Measurements from ENCODE around the gene CDH3.
"Not testable (repeated sequence)": the region's sequence is repeated elsewhere in the genome, so short reads cannot be mapped to it uniquely, and the experiment has no call there.

The CDH3 gene

DNA sequence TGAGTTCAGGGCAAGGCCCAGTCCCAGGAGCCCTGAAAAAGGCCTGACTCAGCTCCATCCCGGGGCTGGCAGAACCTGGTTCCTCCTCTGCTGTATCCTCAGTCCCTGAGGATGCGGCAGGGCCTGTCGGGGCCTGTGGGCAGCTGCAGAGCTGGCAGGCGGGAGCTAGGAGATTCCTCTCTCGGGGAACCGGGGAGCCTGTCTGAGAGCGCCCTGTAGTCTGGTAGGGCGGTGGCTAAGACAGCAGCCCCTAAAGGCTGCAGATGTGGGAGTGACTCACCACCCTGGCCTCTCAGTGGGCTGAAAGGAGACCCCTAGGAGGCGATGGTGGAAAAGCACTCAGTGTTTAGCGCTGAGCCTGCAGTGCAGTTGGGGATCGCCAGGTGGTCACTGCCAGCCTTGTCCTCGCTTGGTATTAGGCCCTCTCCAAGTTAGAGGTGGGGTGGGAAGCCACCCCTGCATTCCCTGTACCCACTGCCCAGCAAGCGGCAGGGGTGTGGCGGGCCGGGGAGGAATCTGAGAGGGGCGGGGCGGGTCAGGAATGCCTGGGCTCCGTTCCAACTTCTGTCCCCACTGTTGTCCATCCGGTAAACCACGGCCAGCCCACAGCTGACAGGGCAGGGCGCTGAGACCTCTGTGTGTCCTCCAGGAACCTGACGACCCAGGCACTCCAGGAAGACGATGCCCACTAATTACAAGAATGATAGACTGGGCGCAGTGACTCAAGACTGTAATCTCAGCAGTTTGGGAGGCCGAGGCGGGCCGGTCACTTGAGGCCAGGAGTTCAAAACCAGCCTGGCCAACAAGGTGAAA is 62.4 kb downstream of the CDH3 start:
- H3K27ac ChIP-seq (ENCODE audit: low read depth, low read length), result no peak overlapping the region
- H3K4me1 ChIP-seq (ENCODE audit: insufficient read depth, low read length), result no peaks in the 10 kb centered on the region
- H3K36me3 ChIP-seq (ENCODE audit: insufficient read depth, low read length), result no peaks in the 10 kb centered on the region
- H3K27me3 ChIP-seq (ENCODE audit: control insufficient read depth in 1 of 2, insufficient read depth in 2 of 2, low read length in 2 of 2), result no peaks in the 10 kb centered on the region
- H3K4me3 ChIP-seq (ENCODE audit: low read depth in 1 of 2, low read length in 2 of 2), result no peak overlapping the region
- no peak overlapping the region for H3K9ac ChIP-seq (ENCODE audit: low read length)
- H3K9me3 ChIP-seq (ENCODE audit: low read length), result no peaks in the 10 kb centered on the region

DNA sequence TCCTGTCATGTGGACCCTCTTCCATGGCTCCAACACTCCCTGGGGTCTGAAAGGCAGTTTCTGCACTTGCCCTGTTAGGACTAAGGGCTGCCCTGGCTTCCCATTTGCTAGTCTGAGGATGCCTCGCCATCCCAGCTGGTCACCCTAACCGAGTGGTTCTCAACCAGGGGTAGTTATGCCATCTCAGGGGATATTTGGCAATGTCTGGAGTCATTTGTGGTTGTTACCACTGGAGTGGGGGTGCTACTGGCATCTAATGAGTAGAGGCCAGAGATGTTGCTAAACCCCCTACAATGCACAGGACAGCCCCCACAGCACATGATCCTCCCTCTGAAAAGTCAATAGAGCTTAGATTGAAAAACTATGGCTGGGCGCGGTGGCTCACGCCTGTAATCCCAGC is 65.1 kb downstream of the CDH3 start:
- no peaks in the 10 kb centered on the region for H3K36me3 ChIP-seq (ENCODE audit: insufficient read depth, low read length)
- no peaks in the 10 kb centered on the region for H3K27me3 ChIP-seq (ENCODE audit: control insufficient read depth in 1 of 2, insufficient read depth in 2 of 2, low read length in 2 of 2)
- H3K4me3 ChIP-seq (ENCODE audit: low read depth in 1 of 2, low read length in 2 of 2), result no peak overlapping the region
- no peak overlapping the region for H3K27ac ChIP-seq (ENCODE audit: low read depth, low read length)
- no peaks in the 10 kb centered on the region for H3K9me3 ChIP-seq (ENCODE audit: low read length)
- no peak overlapping the region for H3K9ac ChIP-seq (ENCODE audit: low read length)
- no peaks in the 10 kb centered on the region for H3K4me1 ChIP-seq (ENCODE audit: insufficient read depth, low read length)

DNA sequence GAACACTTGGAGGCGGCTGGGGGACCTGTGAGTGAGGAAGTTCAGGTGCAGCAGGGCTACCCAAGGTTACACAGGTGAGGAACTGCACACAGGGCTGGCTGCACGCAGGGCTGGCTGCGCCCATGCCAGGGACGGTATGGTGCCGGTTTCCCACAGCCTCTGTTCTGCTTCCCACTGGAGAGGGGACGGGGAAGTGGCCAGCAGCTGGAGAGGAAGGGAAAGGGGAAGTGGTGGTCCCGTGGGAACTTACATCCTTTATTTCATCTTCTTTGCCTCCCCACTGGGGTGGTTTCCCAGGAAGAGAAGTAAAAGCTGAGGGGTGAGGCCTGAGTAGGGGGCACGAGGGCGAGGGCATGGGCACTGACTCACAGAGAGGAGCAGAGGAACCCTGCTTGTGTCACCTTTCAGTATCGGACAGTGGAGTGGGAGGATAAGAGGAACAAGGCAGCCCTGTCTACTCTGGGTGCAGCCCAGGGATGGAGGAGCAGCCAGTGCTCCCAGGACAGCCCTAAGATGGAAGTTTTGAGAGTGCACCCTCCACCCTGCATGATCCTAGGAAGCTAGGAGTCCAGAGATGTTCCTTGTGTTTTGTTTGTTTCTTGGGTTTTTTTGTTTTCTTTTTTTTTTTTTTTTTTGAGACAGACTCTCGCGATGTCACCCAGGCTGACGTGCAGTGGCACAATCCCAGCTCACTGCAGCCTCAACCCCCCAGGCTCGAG is 66.5 kb downstream of the CDH3 start:
- H3K27me3 ChIP-seq (ENCODE audit: control insufficient read depth in 1 of 2, insufficient read depth in 2 of 2, low read length in 2 of 2), result no peaks in the 10 kb centered on the region
- H3K27ac ChIP-seq (ENCODE audit: low read depth, low read length), result no peak overlapping the region

DNA sequence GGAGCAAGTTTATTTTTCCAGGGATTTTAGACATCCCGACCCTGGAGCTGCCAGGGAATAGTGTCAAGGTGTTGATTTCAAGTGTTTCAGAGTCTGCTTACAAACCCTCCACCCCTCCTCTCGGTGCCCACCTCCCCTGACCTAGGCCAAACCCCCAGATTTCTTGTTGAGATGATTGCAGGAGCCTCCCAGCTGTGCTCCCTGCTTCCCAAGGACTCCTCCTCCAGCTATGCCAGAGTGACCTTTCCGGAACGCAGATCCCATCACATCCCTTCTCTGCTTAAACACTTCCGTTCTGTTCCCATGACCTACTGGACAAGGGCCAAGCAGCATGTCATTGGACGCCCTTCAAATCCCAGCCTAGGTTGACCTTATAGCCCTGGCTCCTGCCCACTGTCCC is 68.3 kb downstream of the CDH3 start:
- Histone ChIP-seq H3K27ac (ENCODE audit: low read depth, low read length) (no peak overlapping the region), H3K36me3 (ENCODE audit: insufficient read depth, low read length) (no peaks in the 10 kb centered on the region), H3K4me1 (ENCODE audit: insufficient read depth, low read length) (no peaks in the 10 kb centered on the region), H3K27me3 (ENCODE audit: control insufficient read depth in 1 of 2, insufficient read depth in 2 of 2, low read length in 2 of 2) (no peaks in the 10 kb centered on the region), H3K9ac (ENCODE audit: low read length) (no peak overlapping the region), H3K9me3 (ENCODE audit: low read length) (no peaks in the 10 kb centered on the region), H3K4me3 (ENCODE audit: low read depth in 1 of 2, low read length in 2 of 2) (no peak overlapping the region)

More for the DNA sequence above, 66.5 kb downstream of the CDH3 start:
- Histone ChIP-seq H3K4me3 (ENCODE audit: low read depth in 1 of 2, low read length in 2 of 2) (no peak overlapping the region), H3K9ac (ENCODE audit: low read length) (no peak overlapping the region), H3K4me1 (ENCODE audit: insufficient read depth, low read length) (no peaks in the 10 kb centered on the region), H3K36me3 (ENCODE audit: insufficient read depth, low read length) (no peaks in the 10 kb centered on the region), H3K9me3 (ENCODE audit: low read length) (no peaks in the 10 kb centered on the region)

DNA sequence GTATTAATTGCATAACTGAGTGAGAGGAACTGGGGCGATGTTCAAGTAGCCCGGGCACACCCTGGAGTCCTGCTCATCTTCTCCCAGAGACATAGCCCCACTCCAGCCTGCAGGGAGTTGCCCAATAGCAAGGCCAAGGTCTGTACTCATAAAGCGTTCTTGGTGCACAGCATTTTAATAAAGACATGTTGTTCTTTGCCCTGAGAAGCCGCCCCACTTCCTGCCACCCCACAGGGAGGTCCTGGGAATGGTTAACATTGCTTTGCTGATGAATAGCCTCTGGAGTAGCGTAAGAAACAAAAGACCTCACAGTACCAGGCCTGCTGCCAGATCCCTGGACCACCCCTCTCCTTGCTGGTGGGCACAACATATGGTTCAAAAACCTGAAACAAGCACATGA is 70.4 kb downstream of the CDH3 start:
- Histone ChIP-seq H3K36me3 (ENCODE audit: insufficient read depth, low read length) (no peaks in the 10 kb centered on the region), H3K4me1 (ENCODE audit: insufficient read depth, low read length) (no peaks in the 10 kb centered on the region), H3K9me3 (ENCODE audit: low read length) (no peaks in the 10 kb centered on the region), H3K9ac (ENCODE audit: low read length) (no peak overlapping the region), H3K27ac (ENCODE audit: low read depth, low read length) (no peak overlapping the region), H3K4me3 (ENCODE audit: low read depth in 1 of 2, low read length in 2 of 2) (no peak overlapping the region), H3K27me3 (ENCODE audit: control insufficient read depth in 1 of 2, insufficient read depth in 2 of 2, low read length in 2 of 2) (no peaks in the 10 kb centered on the region)

DNA sequence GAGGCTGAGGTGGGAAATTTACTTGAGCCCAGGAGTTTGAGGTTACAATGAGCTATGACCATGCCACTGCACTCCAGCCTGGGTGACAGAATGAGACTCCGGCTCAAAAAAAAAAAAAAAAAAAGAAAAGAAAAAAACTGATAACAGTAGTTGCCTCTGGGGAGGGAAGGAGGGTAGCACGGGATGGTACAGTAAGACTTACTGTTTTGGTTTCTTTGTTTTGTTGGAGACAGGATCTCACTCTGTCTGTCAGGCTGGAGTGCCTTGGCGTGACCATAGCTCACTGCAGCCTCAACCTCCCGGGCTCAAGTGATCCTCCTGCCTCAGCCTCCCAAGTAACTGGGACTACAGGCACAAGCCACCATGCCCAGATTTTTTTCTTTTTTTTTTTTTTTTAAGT is 71.4 kb downstream of the CDH3 start:
- not testable (repeated sequence) for H3K9ac ChIP-seq (ENCODE audit: low read length); H3K9me3 ChIP-seq (ENCODE audit: low read length); H3K4me3 ChIP-seq (ENCODE audit: low read depth in 1 of 2, low read length in 2 of 2); H3K27me3 ChIP-seq (ENCODE audit: control insufficient read depth in 1 of 2, insufficient read depth in 2 of 2, low read length in 2 of 2); H3K4me1 ChIP-seq (ENCODE audit: insufficient read depth, low read length); H3K36me3 ChIP-seq (ENCODE audit: insufficient read depth, low read length); H3K27ac ChIP-seq (ENCODE audit: low read depth, low read length)

DNA sequence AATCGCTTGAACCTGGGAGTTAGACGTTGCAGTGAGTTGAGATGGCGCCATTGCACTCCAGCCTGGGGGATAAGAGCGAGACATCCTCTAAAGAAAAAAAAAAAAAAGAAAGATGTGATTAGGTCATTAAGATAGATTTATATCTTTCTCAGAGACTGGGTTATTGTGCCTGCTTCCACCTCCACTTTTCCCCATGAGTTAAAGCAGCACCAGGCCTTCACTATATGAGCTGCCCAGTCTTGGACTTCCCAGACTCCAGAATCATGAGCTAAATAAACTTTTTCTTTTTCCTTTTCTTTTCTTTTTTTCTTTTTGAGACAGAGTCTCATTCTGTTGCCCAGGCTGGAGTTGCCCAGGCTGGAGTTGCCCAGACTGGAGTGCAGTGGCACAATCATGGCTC is 72.6 kb downstream of the CDH3 start:
- Histone ChIP-seq H3K4me3 (ENCODE audit: low read depth in 1 of 2, low read length in 2 of 2) (no peak overlapping the region), H3K9ac (ENCODE audit: low read length) (no peak overlapping the region), H3K27me3 (ENCODE audit: control insufficient read depth in 1 of 2, insufficient read depth in 2 of 2, low read length in 2 of 2) (no peaks in the 10 kb centered on the region), H3K27ac (ENCODE audit: low read depth, low read length) (no peak overlapping the region), H3K36me3 (ENCODE audit: insufficient read depth, low read length) (no peaks in the 10 kb centered on the region), H3K4me1 (ENCODE audit: insufficient read depth, low read length) (no peaks in the 10 kb centered on the region), H3K9me3 (ENCODE audit: low read length) (no peaks in the 10 kb centered on the region)

DNA sequence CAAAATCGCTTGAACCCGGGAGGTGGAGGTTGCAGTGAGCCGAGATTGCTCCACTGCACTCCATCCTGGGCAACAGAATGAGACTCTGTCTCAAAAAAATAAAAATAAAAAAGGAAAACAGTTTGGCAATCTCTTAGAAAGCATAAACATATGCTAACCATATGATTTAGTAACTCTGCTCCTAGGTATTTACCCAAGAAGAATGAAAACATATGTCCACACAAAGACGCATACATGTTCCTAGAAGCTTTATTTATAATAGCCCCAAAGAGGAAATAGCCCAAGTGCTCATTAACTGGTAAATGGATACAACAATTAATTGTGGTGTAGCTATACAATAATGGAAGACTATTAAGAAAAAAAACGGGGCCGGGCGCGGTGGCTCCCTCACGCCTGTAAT is 73.5 kb downstream of the CDH3 start:
- Histone ChIP-seq H3K4me3 (ENCODE audit: low read depth in 1 of 2, low read length in 2 of 2) (no peak overlapping the region), H3K9ac (ENCODE audit: low read length) (no peak overlapping the region), H3K27me3 (ENCODE audit: control insufficient read depth in 1 of 2, insufficient read depth in 2 of 2, low read length in 2 of 2) (no peaks in the 10 kb centered on the region), H3K4me1 (ENCODE audit: insufficient read depth, low read length) (no peaks in the 10 kb centered on the region), H3K27ac (ENCODE audit: low read depth, low read length) (no peak overlapping the region), H3K36me3 (ENCODE audit: insufficient read depth, low read length) (no peaks in the 10 kb centered on the region), H3K9me3 (ENCODE audit: low read length) (no peaks in the 10 kb centered on the region)

DNA sequence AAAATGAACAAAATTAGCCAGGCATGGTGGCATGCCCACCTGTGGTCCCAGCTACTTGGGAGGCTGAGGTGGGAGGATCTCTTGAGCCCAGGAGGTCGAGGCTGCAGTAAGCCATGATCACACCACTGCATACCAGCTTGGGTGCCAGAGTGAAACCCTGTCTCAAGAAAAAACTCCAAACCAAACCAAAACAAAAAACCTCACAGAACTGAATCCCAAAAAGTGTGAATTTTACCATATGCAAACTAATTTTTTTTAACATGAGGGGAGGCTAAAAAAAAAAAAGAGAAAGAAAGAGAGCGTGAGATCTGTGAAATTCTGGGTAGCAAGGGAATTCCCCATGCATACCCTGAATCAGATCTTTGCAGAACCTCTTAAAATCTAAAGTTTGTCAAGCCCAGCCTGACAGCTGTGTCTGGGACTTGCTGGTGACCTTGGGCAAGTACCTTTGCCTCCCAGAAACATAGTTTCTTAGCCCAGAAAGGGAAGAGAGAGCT is 74.9 kb downstream of the CDH3 start:
- H3K9me3 ChIP-seq (ENCODE audit: low read length), result no peaks in the 10 kb centered on the region
- H3K4me1 ChIP-seq (ENCODE audit: insufficient read depth, low read length), result no peaks in the 10 kb centered on the region
- no peaks in the 10 kb centered on the region for H3K27me3 ChIP-seq (ENCODE audit: control insufficient read depth in 1 of 2, insufficient read depth in 2 of 2, low read length in 2 of 2)
- H3K9ac ChIP-seq (ENCODE audit: low read length), result no peak overlapping the region
- no peak overlapping the region for H3K4me3 ChIP-seq (ENCODE audit: low read depth in 1 of 2, low read length in 2 of 2)
- no peaks in the 10 kb centered on the region for H3K36me3 ChIP-seq (ENCODE audit: insufficient read depth, low read length)
- no peak overlapping the region for H3K27ac ChIP-seq (ENCODE audit: low read depth, low read length)

DNA sequence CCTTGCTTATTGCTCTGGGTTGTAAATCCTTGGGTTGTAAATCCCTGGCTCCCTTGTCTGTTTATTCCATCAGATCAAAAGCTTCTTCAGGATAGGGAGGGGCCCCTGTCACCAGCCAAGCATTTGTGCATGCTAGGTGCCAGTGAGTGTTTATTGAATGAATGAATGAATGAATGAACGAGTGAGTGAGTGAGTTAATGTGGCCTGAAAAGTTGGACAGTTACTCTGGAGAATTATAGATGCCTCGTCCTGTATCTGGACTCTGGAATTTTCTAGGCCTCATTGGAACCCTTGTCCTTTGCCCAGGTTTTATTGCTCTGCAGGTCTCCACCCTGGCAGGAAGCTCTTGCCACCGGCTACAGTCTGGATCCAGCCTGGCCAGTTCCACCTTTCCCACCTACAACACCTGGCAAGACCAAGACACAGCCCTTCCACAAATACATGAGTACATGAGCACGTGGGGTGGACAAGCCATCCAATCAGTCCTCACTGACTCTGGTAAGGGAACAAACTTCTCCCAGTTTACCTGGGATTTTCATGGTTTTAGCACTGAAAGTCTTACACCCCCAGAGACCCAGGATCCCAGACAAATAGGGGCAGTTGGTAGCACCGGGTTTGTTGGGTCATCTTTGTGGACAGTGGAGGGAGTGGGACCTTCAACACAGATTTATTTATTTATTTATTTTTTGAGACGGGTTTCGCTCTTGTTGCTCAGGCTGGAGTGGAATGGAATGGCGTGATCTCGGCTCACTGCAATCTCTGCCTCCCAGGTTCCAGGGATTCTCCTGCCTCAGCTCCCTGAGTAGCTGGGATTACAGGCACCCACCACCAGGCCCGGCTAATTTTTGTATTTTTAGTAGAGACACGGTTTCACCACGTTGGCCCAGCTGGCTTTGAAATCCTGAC is 77.3 kb downstream of the CDH3 start:
- Histone ChIP-seq H3K4me1 (ENCODE audit: insufficient read depth, low read length) (no peaks in the 10 kb centered on the region), H3K27me3 (ENCODE audit: control insufficient read depth in 1 of 2, insufficient read depth in 2 of 2, low read length in 2 of 2) (no peaks in the 10 kb centered on the region), H3K9me3 (ENCODE audit: low read length) (no peaks in the 10 kb centered on the region), H3K36me3 (ENCODE audit: insufficient read depth, low read length) (no peaks in the 10 kb centered on the region), H3K27ac (ENCODE audit: low read depth, low read length) (no peak overlapping the region), H3K9ac (ENCODE audit: low read length) (no peak overlapping the region), H3K4me3 (ENCODE audit: low read depth in 1 of 2, low read length in 2 of 2) (no peak overlapping the region)

DNA sequence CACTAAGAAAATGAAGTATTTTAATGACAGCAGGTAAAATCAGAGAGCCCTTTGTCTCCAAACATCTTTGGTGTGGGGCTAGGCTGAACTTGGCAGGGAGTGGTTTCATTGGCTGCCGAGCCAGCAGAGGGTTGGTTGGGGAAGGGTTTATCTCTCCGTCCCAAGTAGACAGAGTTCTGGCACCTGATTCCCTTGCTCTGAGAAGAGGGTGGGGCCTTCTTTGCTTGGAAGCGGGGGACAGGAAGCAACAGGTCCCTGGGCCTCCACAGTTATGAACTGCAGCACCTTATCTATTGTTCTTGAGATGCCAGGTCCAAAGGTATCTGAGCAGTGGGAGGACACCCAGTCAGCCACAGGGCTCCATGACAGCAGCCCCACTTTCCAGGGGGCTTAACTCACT is 79.7 kb downstream of the CDH3 start:
- Histone ChIP-seq H3K4me3 (ENCODE audit: low read depth in 1 of 2, low read length in 2 of 2) (no peak overlapping the region), H3K4me1 (ENCODE audit: insufficient read depth, low read length) (no peaks in the 10 kb centered on the region), H3K27me3 (ENCODE audit: control insufficient read depth in 1 of 2, insufficient read depth in 2 of 2, low read length in 2 of 2) (no peaks in the 10 kb centered on the region), H3K27ac (ENCODE audit: low read depth, low read length) (no peak overlapping the region), H3K9ac (ENCODE audit: low read length) (no peak overlapping the region), H3K36me3 (ENCODE audit: insufficient read depth, low read length) (no peaks in the 10 kb centered on the region), H3K9me3 (ENCODE audit: low read length) (no peaks in the 10 kb centered on the region)

Measured in muscle layer of colon (tissue), 2 donors.